GM20431 (cell line): ENCODE results near the gene SLAIN2.

Source experiments
- in situ Hi-C: fragments of 300-500 bp; cut with MseI, MboI; formaldehyde crosslinking; loops from one replicate; pipeline ENCODE4 v1.15.0; 2020; ENCODE audit warnings: low sequenced_read_pairs; ENCODE audit not compliant: unreplicated experiment

SLAIN2 gene

GRCh38 chr4:48367016-48367415 is 25.7 kb downstream of the SLAIN2 start:
- in situ Hi-C loops, result no loop called here

GRCh38 chr4:48368389-48368788 is 27.1 kb downstream of the SLAIN2 start:
- in situ Hi-C loops, result no loop called here

- in situ Hi-C loops, result no loop called here
These were observed 27.9 kb downstream of the SLAIN2 start for GRCh38 chr4:48369248-48369647.

- in situ Hi-C loops, result no loop called here
These were observed 28.4 kb downstream of the SLAIN2 start for GRCh38 chr4:48369771-48370170.

GRCh38 chr4:48370260-48371134 is 29.2 kb downstream of the SLAIN2 start:
- in situ Hi-C loops, result no loop called here

GRCh38 chr4:48372272-48372671 is 30.9 kb downstream of the SLAIN2 start:
- in situ Hi-C loops, result no loop called here

GRCh38 chr4:48375651-48376304 is 34.4 kb downstream of the SLAIN2 start:
- in situ Hi-C loops, result no loop called here

GRCh38 chr4:48379587-48380180 is 38.4 kb downstream of the SLAIN2 start:
- in situ Hi-C loops, result no loop called here

- in situ Hi-C loops, result no loop called here
These were observed 39.3 kb downstream of the SLAIN2 start for GRCh38 chr4:48380583-48381167.

- in situ Hi-C loops, result no loop called here
These were observed 47.3 kb downstream of the SLAIN2 start for GRCh38 chr4:48388525-48389154.

- in situ Hi-C loops, result no loop called here
These were observed 54.7 kb downstream of the SLAIN2 start for GRCh38 chr4:48396043-48396442.

GRCh38 chr4:48400416-48400815 is 59.1 kb downstream of the SLAIN2 start:
- in situ Hi-C loops, result no loop called here

GRCh38 chr4:48403358-48403757 is 62.0 kb downstream of the SLAIN2 start:
- in situ Hi-C loops, result no loop called here

- in situ Hi-C loops, result no loop called here
These were observed 62.5 kb downstream of the SLAIN2 start for GRCh38 chr4:48403779-48404178.

- in situ Hi-C loops, result no loop called here
These were observed 64.6 kb downstream of the SLAIN2 start for GRCh38 chr4:48405924-48406323.

- in situ Hi-C loops, result no loop called here
These were observed 67.9 kb downstream of the SLAIN2 start for GRCh38 chr4:48409203-48409602.

GRCh38 chr4:48410812-48411211 is 69.5 kb downstream of the SLAIN2 start:
- in situ Hi-C loops, result no loop called here

GRCh38 chr4:48420144-48420543 is 78.8 kb downstream of the SLAIN2 start:
- in situ Hi-C loops, result no loop called here

GRCh38 chr4:48421101-48421500 is 79.8 kb downstream of the SLAIN2 start:
- in situ Hi-C loops, result no loop called here

- in situ Hi-C loops, result no loop called here
These were observed 87.6 kb downstream of the SLAIN2 start for GRCh38 chr4:48428926-48429325.
